ENCODE measurements around the gene ZNF316. TPM values are rescaled to one million over a fixed set of nuclear protein-coding genes. Genes with fewer than 3 reads are reported as not detected.

The ZNF316 gene
- total RNA-seq, 1 experiment from 2014 or later, result 22.2 TPM

- Histone ChIP-seq H3K23me2 (ENCODE audit: insufficient read length, low read depth, low read length, poor library complexity, severe bottlenecking) (peaks cover 6% of the 10 kb centered on the region), H3K79me1 (ENCODE audit: insufficient read depth, low read depth, low read length, poor library complexity, severe bottlenecking) (no peaks in the 10 kb centered on the region), H3T11ph (ENCODE audit: low read length) (no peak within 1 kb of the TSS), H3K9ac (ENCODE audit: extremely low read depth, insufficient read length, low read length) (peak within 1 kb of the TSS; percentile 23), H2BK20ac (ENCODE audit: low read depth, low read length, poor library complexity, severe bottlenecking) (no peak within 1 kb of the TSS), H2AK5ac (ENCODE audit: insufficient read length, low read length) (no peak within 1 kb of the TSS), H3K56ac (ENCODE audit: insufficient read length, low read depth, low read length) (no peak within 1 kb of the TSS), H4K5ac (ENCODE audit: insufficient read length, low read depth, low read length) (no peak within 1 kb of the TSS), H2BK120ac (ENCODE audit: low read depth, low read length, poor library complexity, severe bottlenecking) (no peak within 1 kb of the TSS), H3K23ac (ENCODE audit: insufficient read length, low read depth, low read length) (no peak within 1 kb of the TSS), H3K9me3 (ENCODE audit: control insufficient read depth, low read depth, low read length) (no peaks in the 10 kb centered on the region), H2AFZ (ENCODE audit: low read length) (no peak within 1 kb of the TSS), H3K4ac (ENCODE audit: low read depth, low read length) (no peak within 1 kb of the TSS), H4K91ac (ENCODE audit: insufficient read length, low read depth, low read length) (no peak within 1 kb of the TSS), H4K8ac (replicated peaks; ENCODE audit: insufficient read length, low read depth, low read length) (no peak within 1 kb of the TSS), H2BK12ac (ENCODE audit: insufficient read length, low read depth, low read length) (no peak within 1 kb of the TSS), H2BK5ac (ENCODE audit: insufficient read length, low read length) (no peak within 1 kb of the TSS), H3K27me3 (ENCODE audit: insufficient read depth, low read length) (no peaks in the 10 kb centered on the region), H3K27ac (ENCODE audit: insufficient read length, low read depth, low read length) (no peak within 1 kb of the TSS), H3K18ac (ENCODE audit: insufficient read length, low read depth, low read length) (no peak within 1 kb of the TSS), H3K14ac (ENCODE audit: insufficient read depth, low read length) (peak within 1 kb of the TSS; percentile 6; the same call in 1 of the 2 replicates), H3K79me2 (ENCODE audit: insufficient read depth, low read length) (no peaks in the 10 kb centered on the region), H3K4me1 (ENCODE audit: insufficient read depth, low read length) (no peaks in the 10 kb centered on the region), H3K4me2 (ENCODE audit: insufficient read depth, insufficient read length, low read length) (peak within 1 kb of the TSS; percentile 13), H4K20me1 (ENCODE audit: control insufficient read depth, insufficient read depth, insufficient read length) (no peaks in the 10 kb centered on the region), H2BK15ac (ENCODE audit: low read depth, low read length) (no peak within 1 kb of the TSS)
- WGBS (ENCODE audit: extremely low coverage, insufficient read length, low lambda C conversion rate), result no CpG with 5 or more reads among the region's 107 CpGs
- no peaks in the 10 kb centered on the region for H3K9me3 Mint-ChIP-seq
- H3K4me3 Mint-ChIP-seq, result peak within 1 kb of the TSS; percentile 81 to 92
- peaks cover 9 to 10% of the 10 kb centered on the region in 2 experiments for H3K4me1 Mint-ChIP-seq
- H3K27ac Mint-ChIP-seq, result peak within 1 kb of the TSS in 2 of 3 experiments; percentile 75 to 88; a peak in 3 of 7 replicates
- H3K36me3 Mint-ChIP-seq (ENCODE audit: insufficient read depth in 1 of 3, low read depth in 3 of 3), result peaks cover 27 to 74% (median 62%) of the 10 kb centered on the region in 3 experiments
- peak; percentile 81 for DNase-seq
- TF ChIP-seq CTCF (conservative IDR thresholded peaks at IDR 0.05), result peak; percentile 71
- H3K27me3 Mint-ChIP-seq (ENCODE audit: low read depth), result no peaks in the 10 kb centered on the region
These were observed 47.1 kb upstream of the ZNF316 start, which contains the start of gene INTS15 for GRCh38 chr7:6589829-6590644. Gene INTS15 (plus strand): TSS chr7:6590021. CDS start chr7:6590284, 263 bp downstream.
